GM19463 (cell line): ENCODE measurements around the gene CKLF.

Experiments
- ATAC-seq: cut with Tn5 transposase; IDR thresholded peaks from one replicate; pipeline ENCODE4 v1.9.1; 2021; ENCODE audit warnings: mild to moderate bottlenecking, moderate library complexity; ENCODE audit not compliant: unreplicated experiment

The CKLF gene

GRCh38 chr16:66614161-66614802 is 61.9 kb downstream of the CKLF start:
- ATAC-seq: no peak
